ENCODE measurements around the gene SPTB.

The SPTB gene

DNA sequence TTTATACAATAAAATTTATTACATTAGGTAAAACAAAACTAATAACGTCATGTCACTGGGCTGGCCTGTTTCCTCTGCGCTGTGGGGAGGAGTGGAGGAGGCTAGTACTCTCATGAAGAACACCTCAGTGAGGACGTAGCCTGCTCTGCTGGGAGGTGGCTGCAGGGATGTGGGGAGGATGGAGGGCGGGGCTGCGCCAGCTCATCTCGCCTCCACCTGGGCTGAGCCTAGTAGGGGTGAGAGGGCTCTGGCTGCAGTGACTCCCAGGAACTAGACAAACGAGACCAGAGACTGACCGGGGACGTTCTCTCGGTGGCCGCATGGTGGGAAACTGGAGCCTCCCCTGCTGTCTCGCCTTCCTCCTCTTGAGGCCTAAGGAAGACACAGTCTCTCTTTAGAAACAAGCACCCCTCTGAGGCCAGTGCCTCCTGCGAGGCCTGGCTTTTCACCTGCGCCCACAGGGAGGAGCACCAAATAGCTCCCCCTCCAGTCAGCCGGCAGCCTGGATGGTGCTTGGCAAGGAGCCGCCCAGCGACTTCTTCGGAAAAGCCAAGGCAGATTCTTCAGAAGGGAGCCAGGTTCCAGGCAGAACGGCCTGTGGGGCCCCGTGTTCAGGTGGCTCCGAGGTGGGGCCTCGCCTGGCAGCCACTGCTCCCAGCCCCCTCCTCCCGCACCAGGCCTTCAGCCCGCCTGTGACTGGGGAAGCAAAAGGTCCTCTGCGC lies 113.1 kb downstream of the SPTB start:
- DNase-seq (ENCODE audit: low spot score), result no peak

DNA sequence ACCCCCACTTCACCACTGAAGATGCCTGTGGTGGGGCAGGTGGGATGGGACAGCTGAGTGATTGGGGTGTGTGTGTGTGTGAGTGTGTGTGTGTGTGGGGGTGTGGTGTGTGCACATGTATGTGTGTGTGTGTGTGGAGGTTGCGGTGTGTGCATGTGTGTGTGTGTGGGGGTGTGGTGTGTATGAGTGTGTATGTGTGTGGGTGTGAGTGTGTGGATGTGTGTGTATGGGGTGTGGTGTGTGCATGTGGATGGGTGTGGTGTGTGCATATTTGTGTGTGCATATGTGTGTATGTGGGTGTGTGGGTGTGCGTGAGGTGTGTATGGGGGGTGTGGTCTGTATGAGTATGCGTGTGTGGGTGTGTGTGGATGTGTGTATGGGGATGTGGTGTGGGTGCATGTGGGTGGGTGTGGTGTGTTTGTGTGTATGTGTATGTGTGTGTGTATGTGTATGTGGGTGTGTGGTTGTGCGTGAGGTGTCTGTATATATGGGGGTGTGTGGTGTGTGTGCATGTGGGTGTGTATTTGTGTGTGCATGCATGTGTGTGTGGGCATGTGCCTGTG lies 113.9 kb downstream of the SPTB start:
- no peak for DNase-seq (ENCODE audit: low spot score)

GRCh38 chr14:64764641-64765520 lies 114.8 kb downstream of the SPTB start:
- DNase-seq (ENCODE audit: low spot score), result peak; percentile 70

- peak; percentile 49 for DNase-seq (ENCODE audit: low spot score)
Measured at GRCh38 chr14:64763801-64764621, 115.7 kb downstream of the SPTB start.

DNA sequence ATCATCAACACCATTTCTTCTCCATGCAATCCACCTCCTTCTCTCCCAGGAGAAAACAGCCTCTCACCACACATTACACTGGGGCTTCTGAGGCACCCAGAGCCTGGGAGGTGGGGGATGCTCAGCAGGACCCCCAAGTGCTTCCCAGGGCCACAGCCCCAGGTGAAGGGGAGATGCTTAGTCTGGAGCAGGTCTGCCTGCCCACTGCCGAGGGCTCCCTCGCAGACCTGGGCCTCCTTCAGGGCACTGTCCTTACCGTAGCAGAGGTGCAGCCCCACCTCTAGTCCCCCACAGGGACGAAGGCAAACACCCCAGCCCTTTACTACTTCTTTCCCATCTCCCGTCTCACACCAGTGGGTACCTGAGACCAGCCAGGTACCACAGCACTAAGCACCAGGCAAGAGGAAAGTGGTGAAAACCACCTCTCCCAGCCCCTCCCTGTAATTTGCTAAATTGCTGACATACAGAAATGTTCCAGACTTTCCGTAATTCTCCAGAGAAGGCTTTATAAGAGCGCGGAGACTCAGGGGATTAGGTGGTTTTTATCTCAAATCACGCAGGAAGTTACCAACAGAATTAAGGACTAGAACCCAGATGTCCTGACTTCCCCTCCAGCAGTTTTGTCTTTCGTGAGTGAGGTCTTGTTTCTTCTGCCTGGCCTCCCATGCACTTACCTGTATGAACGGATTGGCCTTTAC lies 116.5 kb downstream of the SPTB start:
- DNase-seq (ENCODE audit: low spot score), result no peak

GRCh38 chr14:64762044-64763034 lies 117.4 kb downstream of the SPTB start:
- DNase-seq (ENCODE audit: low spot score), result peak; percentile 85

GRCh38 chr14:64761441-64762043 lies 118.2 kb downstream of the SPTB start:
- no peak for DNase-seq (ENCODE audit: low spot score)

DNA sequence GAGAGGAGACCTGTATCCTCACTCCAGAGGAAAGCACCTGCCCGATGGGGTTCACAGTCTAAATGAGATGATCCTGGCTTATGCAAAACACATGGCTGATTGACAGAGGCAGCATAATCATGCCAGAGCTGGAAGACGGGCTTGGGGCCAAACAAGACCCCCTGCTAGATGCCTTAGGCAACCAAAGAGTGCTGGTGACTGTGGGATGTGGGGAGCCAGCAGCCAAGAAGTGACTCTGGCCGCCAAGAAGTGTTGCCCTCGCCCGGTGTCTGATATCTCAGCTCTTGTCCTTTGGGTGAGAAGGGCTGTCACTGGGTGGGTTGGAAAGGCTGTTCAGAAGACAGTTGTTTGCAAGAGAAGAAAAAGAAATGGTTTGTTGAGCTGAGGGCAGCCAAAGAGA lies 118.8 kb downstream of the SPTB start:
- DNase-seq (ENCODE audit: low spot score), result no peak

DNA sequence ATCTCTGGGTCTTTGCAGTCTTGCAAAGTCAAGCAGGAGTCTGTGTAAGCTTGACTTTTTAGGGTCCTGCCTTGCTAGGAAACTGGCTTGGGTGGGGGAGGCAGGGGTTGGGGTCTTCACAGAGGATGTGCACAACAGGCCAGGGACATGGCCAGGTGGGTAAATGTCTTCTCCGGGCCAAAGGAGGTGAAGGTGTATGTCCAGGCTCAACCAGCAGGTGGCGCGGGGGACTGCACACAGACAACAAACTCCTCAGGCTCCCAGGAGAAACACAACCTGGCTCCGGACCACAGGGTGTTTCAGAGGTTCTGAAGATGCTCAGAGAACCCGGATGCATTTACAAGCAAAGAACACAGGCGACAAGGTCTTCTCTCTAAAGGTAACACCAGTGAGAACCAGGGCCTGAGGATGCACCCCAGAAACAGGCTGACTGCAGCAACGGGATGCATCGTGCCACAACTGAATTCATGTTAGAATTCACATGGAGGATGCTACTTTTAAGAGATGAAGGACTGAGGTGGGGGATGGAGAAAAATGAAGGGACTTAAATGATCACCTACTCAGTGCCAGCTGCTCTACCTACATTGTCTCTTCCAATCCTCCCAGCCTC lies 119.5 kb downstream of the SPTB start:
- peak; percentile 72 for DNase-seq (ENCODE audit: low spot score)

- DNase-seq (ENCODE audit: low spot score), result no peak
Measured at GRCh38 chr14:64759555-64759938, 120.2 kb downstream of the SPTB start.

DNA sequence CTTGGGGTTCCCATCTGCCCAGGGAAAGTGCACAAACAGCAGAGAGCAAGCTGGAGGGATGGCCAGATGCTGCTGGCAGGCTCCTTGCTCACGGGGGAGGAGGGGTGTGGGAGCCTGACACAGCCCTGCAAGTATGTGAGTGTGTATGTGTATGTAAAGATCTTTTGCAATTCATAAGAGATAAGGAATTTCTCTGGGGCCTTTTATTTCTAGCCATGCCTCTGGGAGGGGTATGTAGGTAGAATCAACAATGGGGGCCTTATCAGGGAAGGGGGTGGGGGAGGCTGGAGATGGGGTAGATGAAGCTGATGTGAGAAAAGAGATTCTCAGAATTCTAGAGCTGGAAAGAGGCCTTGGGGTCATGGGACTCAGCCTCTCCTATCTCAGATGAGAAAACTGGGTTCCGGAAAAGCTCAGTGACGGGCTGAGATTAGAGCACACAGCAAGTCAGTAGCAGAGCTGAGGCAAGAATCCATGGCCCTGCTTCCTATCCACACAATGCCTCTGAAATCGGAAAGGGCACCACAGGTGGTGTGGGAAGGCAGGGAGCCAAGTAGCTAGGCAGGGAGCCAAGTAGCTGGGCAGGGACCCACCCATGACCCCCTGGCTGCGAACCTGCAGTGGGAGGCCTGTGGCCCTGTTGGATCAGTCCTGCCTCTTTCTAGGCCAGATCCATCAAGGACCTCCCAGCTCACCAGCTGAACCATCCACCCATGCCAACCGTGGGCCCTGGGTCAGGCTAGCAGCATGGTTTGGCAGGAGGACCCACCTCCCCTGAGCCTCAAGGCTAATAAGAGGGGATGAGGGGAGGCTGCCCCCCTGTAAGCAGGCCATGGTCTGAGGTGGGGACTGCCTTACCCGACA lies 120.8 kb downstream of the SPTB start:
- no peak for DNase-seq (ENCODE audit: low spot score)

GRCh38 chr14:64758025-64758521 lies 121.6 kb downstream of the SPTB start:
- no peak for DNase-seq (ENCODE audit: low spot score)

DNA sequence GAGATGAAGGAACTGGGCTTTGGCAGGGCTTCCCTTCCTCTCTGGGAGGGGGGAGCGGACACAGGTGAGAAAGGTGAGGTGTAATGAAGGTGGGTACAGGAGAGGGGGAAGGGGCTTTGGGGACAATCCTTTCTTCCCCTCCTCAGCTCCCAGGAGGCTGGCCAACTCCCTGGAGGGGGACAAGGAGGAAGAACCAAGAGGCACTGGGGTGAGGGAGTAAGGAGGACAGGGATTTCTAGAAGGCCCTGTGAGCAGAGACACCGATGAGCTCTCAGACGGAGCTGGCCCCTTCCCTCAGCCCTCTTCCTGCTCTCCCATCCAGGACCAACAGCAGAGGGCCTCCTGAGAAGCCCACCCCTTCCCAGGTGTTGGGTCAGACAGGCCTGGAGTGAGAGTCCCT lies 122.1 kb downstream of the SPTB start:
- no peak for DNase-seq (ENCODE audit: low spot score)

- DNase-seq (ENCODE audit: low spot score), result no peak
Measured at GRCh38 chr14:64756712-64757111, 123.0 kb downstream of the SPTB start.

DNA sequence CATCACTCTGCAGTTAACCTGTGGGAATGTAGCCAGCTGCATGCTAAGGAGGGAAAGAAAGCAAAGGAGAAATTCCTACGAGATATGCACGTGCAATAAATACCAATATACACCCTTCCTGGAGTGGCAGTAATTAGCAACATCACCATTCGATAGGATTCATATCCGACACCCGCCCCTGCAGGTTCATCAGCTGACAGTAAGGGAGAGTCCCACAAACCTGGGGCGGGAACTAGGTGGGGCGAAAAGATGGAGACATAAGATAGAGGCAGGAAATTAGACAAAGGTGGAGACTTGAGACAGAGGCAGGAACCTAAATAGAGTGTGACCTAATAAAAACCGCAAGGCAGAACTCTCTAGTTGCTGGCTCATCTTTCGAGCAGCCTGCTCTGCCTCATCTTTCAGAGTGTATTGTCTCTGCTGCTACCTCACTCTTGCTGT lies 123.9 kb downstream of the SPTB start:
- no peak for DNase-seq (ENCODE audit: low spot score)

DNA sequence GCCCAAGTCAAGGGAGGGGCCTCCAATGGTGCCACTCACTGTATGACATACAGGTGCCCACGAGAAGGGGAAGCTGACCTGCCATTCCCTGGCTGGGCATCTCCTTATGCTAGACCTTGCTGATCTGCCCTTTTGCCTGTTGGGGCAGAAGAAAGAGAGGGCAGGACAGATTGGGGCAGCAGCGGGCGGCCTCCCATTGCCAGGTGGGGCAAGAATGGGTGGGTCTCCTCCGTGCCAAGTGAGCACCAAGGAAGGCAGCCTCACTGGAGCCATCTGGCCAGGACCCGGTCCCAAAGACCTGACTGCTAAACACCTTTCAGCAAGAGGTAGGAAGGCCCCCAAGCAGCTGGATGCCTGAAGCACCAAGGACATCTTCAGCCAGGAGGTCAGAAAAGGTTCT lies 125.0 kb downstream of the SPTB start:
- no peak for DNase-seq (ENCODE audit: low spot score)

GRCh38 chr14:64753999-64754398 lies 125.7 kb downstream of the SPTB start:
- no peak for DNase-seq (ENCODE audit: low spot score)

- no peak for DNase-seq (ENCODE audit: low spot score)
Measured at GRCh38 chr14:64753374-64753773, 126.3 kb downstream of the SPTB start.
